Chondrocyte (in vitro differentiated cells): ENCODE data around the gene ZP3. TPM values are rescaled to one million over a fixed set of nuclear protein-coding genes. Genes with fewer than 3 reads are reported as not detected.
"Not testable (repeated sequence)": the region's sequence is repeated elsewhere in the genome, so short reads cannot be mapped to it uniquely, and the experiment has no call there.

Experiments
- DNase-seq: peaks from one replicate; pipeline ENCODE4 v3.0.0; 2021; ENCODE audit warnings: mixed read lengths, low spot score
- H3K27ac Mint-ChIP-seq: one replicate; pipeline ENCODE4 v1.8.0; 2021; ENCODE audit warnings: mild to moderate bottlenecking, moderate library complexity, mixed read lengths; ENCODE audit not compliant: unreplicated experiment
- H3K27me3 Mint-ChIP-seq: 2 replicates; pipeline ENCODE4 v1.8.0; 2021; ENCODE audit warnings: low read depth, mixed read lengths
- H3K36me3 Mint-ChIP-seq: 2 replicates; pipeline ENCODE4 v1.8.0; 2021; ENCODE audit warnings: low read depth, mixed read lengths
- H3K4me1 Mint-ChIP-seq: 2 replicates; pipeline ENCODE4 v1.8.0; 2021; ENCODE audit warnings: low read depth, mild to moderate bottlenecking, mixed read lengths
- H3K4me3 Mint-ChIP-seq: one replicate; pipeline ENCODE4 v1.8.0; 2021; ENCODE audit warnings: mild to moderate bottlenecking, moderate library complexity, mixed read lengths; ENCODE audit not compliant: unreplicated experiment
- H3K9me3 Mint-ChIP-seq: 2 replicates; pipeline ENCODE4 v1.8.0; 2021; ENCODE audit warnings: low read depth, mixed read lengths
- total RNA-seq: library from RNA; stranded (reverse); gene quantifications from 3 replicates; pipeline ENCODE4 v1.2.1, GENCODE V29; 2021
- TF ChIP-seq, protein P1 (sequence below): fragments of 200-600 bp; sonication (generic); IDR thresholded peaks from 2 replicates; pipeline ENCODE4 v1.5.0; 2021; ENCODE audit warnings: antibody characterized with exemption, mild to moderate bottlenecking, moderate library complexity

Gene ZP3
- total RNA-seq, 1 donor from 2014 or later: not detected

DNA sequence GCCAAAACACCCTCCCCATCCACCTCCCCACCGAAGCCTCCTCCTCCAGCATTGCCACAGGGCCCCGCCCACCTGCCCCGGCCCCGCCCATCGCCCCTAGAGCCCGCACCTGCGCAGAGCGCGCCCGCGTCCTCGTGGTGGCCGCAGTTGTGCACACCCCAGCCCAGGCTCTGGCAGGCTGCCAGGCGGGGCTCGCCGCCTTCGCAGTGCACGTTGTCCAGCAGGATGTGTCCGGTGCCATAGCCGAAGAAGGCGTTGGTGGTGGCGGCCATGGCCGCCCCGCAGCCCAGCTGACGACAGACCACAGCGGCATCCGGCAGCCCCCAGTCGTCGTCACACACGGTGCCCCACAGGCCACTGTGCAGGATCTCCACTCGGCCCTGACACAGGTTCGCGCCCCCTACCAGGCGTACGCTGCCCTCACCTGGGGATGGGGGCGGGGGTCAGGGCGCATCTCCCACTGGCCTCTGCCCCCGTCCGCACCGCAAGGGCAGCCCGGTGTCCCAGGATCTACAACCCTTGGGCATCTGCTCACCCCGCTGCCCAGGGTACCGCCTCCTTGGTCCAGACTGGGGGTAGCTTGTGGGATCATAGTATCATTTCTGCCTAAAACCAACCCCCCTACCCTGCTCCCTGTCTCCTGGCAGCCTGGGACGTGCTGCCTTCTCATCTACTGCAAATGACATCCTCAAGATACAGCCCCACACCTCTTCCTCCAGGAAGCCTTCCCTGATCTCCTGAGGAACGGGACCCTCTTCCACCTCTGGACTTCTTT lies 27.2 kb upstream of the ZP3 start:
- no peaks in the 10 kb centered on the region for H3K27me3 Mint-ChIP-seq
- TF ChIP-seq, protein P1, sequence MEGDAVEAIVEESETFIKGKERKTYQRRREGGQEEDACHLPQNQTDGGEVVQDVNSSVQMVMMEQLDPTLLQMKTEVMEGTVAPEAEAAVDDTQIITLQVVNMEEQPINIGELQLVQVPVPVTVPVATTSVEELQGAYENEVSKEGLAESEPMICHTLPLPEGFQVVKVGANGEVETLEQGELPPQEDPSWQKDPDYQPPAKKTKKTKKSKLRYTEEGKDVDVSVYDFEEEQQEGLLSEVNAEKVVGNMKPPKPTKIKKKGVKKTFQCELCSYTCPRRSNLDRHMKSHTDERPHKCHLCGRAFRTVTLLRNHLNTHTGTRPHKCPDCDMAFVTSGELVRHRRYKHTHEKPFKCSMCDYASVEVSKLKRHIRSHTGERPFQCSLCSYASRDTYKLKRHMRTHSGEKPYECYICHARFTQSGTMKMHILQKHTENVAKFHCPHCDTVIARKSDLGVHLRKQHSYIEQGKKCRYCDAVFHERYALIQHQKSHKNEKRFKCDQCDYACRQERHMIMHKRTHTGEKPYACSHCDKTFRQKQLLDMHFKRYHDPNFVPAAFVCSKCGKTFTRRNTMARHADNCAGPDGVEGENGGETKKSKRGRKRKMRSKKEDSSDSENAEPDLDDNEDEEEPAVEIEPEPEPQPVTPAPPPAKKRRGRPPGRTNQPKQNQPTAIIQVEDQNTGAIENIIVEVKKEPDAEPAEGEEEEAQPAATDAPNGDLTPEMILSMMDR: no peak
- peaks cover 10% of the 10 kb centered on the region for H3K4me1 Mint-ChIP-seq
- no peak for DNase-seq
- H3K9me3 Mint-ChIP-seq: no peaks in the 10 kb centered on the region
- no peak overlapping the region for H3K4me3 Mint-ChIP-seq
- no peak overlapping the region for H3K27ac Mint-ChIP-seq
- no peaks in the 10 kb centered on the region for H3K36me3 Mint-ChIP-seq

DNA sequence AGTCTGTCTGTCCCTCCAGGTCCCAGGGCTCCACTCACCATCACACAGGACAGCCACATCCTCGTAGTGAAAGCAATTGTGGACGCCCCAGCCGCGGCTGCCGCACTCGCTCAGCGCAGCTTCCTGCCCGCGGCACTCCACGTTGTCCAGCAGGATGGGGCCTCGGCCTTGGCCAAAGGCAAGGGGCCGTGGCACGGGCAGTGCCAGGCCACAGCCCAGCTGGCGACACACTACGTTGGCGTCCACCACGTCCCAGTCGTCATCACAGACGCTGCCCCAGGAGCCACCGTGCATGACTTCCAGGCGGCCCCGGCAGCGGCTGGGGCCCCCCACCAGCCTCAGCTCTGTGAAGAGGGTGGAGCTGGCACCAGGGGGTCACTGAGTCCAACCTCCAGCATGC lies 24.5 kb upstream of the ZP3 start:
- H3K4me3 Mint-ChIP-seq: no peak overlapping the region
- no peaks in the 10 kb centered on the region for H3K27me3 Mint-ChIP-seq
- no peaks in the 10 kb centered on the region for H3K36me3 Mint-ChIP-seq
- H3K9me3 Mint-ChIP-seq: no peaks in the 10 kb centered on the region
- H3K27ac Mint-ChIP-seq: no peak overlapping the region
- no peak for DNase-seq
- H3K4me1 Mint-ChIP-seq: no peaks in the 10 kb centered on the region
- TF ChIP-seq, protein P1: no peak

DNA sequence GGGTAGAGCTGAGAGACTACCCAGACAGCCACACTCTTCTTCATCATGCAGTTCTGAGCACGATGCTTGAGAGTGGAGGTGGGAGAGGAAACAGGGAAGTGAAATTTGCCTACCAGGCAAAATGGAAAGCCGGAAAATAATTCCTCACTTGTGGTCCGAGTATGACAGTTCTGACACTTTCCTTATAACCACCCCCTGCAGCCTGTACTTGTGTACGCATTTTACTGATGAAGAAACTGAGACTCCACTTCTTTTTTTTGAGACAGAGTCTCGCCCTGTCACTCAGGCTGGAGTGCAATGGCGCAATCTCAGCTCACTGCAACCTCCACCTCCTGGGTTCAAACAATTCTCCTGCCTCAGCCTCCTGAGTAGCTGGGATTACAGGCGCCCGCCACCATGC lies 21.7 kb upstream of the ZP3 start:
- H3K27me3 Mint-ChIP-seq, H3K9me3 Mint-ChIP-seq, H3K36me3 Mint-ChIP-seq, DNase-seq, H3K4me3 Mint-ChIP-seq, H3K27ac Mint-ChIP-seq, H3K4me1 Mint-ChIP-seq: not testable (repeated sequence)

DNA sequence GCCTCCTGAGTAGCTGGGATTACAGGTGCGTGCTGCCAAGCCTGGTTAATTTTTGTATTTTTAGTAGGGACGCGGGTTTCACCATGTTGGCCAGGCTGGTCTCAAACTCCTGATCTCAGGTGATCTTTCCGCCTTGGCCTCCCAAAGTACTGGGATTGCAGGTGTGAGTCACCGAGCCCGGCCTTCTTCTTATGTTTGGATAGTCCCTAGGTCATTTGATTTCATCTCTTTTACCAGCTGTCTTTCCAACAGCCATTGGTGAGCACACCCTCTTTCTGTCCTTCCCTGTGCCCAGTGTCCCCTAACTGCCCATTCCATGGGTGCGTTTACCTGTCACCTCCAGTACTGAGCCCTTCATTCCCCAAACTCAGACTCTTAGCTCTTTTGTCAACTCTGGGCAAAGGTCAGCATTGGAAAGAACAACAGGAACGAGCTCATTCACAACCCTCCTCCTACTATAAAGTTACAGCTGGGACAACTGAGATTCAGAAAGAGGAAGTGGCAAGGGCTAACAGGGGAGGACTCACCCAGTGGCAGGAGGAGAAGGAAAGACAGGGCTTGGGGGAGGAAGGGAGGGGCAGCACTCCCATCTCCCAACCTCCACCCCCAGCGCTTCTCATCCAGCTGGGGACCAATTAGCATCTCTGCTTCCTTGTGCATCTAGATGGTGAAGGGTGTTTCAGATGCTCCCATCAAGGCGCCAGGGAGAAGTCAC lies 20.8 kb upstream of the ZP3 start:
- Mint-ChIP-seq H3K9me3 (no peaks in the 10 kb centered on the region), H3K27ac (no peak overlapping the region), H3K27me3 (no peaks in the 10 kb centered on the region), H3K4me3 (no peak overlapping the region), H3K36me3 (no peaks in the 10 kb centered on the region), H3K4me1 (peaks cover 1% of the 10 kb centered on the region)
- TF ChIP-seq, protein P1: no peak
- DNase-seq: no peak

DNA sequence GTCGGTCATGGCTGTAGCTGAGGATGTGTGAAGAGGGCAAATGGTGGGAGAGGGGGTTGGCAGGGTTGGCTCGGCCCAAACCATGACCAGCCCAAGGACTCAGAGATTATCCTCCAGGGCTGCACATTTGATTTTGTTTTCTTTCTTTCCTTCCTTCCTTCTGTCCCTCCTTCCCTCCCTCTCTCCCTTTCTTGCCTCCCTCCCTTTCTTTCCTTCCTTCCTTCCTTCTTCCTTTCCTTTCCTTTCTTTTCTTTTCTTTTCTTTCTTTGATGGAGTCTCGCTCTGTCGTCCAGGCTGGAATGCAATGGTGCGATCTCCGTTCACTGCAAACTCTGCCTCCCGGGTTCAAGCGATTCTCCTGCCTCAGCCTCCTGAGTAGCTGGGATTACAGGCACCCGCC lies 19.0 kb upstream of the ZP3 start:
- Mint-ChIP-seq H3K9me3 (no peaks in the 10 kb centered on the region), H3K27me3 (no peaks in the 10 kb centered on the region), H3K36me3 (no peaks in the 10 kb centered on the region), H3K4me1 (peaks cover 6% of the 10 kb centered on the region), H3K4me3 (no peak overlapping the region), H3K27ac (no peak overlapping the region)
- TF ChIP-seq, protein P1: no peak
- DNase-seq: no peak
